Activated CD4-positive, CD25-positive, alpha-beta regulatory T cell (primary cell): ENCODE measurements around the gene ZNF135.

Source experiments
- DNase-seq, 4 experiments: peaks; one replicate each; lab custom pipeline; 2025; lab: John Stamatoyannopoulos, UW

The ZNF135 gene

DNA sequence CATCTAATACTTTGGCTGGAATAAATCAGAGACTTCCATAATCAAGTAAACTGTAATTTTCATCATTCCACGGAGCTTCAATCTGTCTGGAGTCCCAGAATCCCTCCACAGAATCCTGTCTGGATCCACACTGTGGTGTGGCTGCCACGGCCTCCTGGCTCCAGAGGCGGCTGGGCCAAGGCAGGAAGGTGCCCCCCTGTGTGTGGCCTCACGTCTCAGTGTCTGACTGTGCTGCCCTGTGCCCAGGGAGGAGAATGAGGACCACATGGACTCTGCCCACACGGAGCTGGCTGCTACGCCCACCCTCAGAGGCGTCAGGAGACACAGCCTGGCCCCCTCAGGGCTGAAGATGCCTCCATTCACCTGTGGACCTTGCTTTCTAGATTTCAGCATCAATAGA lies 12.2 kb upstream of the ZNF135 start:
- DNase-seq = no peak

DNA sequence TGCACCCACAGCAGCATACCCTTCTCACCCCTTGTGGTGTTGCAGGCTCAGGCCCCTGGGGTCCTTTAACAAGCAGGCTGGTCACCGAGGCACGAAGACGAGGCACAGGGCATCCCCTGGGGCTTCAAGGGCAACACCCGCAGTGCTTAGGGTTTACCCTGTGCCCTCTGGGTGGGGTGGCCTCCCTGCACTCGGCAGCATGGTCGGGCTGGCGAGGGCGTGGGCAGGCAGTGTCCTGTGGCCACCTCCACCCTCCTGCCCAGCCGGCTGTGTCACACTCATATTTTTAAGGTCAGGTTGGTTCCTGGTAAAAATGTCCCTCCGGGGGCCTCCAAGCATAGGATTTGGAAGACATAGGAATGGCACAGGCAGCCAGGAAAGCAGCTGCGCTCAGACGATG lies 11.4 kb upstream of the ZNF135 start:
- DNase-seq = no peak

DNA sequence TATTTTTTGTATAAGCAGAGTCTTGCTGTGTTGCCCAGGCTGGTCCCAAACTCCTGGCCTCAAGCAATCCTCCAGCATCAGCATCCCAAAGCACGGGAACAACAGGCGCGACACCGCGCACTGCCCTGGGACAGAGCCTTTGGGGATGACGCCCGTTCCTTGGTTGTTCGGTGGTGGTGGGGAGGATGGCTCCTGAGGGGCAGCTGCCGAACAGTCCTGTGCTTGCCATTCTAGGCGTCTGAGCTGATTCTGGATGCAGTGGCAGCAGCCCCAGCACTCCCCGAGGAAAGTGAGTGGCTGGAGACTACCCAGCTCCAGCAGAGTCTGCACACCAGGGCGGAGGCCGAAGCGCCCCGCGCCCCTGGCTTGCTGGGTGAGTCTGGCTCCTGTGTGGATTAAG lies 6.8 kb upstream of the ZNF135 start:
- DNase-seq = no peak

DNA sequence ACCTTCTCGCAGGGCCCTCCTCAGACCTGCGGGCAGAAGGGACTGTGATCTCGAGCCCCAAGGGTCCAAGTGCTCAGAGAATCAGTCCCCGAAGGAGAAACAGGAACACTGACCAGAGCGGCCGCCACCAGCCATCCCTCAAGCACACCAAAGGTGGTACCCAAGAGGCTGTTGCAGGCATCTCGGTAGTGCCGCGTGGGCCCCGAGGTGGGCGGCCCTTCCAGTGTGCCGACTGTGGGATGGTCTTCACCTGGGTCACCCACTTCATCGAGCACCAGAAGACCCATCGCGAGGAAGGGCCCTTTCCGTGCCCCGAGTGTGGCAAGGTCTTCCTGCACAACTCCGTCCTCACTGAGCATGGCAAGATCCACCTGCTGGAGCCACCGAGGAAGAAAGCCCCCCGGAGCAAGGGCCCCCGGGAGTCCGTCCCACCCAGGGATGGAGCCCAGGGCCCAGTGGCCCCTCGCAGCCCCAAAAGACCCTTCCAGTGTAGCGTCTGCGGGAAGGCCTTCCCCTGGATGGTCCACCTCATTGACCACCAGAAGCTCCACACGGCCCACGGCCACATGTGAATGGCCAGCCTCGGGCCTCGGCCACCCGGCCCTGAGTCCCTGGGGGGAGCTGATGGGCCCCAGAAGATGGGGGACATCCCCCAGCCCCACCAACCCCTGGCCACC lies 5.5 kb upstream of the ZNF135 start:
- no peak for DNase-seq

DNA sequence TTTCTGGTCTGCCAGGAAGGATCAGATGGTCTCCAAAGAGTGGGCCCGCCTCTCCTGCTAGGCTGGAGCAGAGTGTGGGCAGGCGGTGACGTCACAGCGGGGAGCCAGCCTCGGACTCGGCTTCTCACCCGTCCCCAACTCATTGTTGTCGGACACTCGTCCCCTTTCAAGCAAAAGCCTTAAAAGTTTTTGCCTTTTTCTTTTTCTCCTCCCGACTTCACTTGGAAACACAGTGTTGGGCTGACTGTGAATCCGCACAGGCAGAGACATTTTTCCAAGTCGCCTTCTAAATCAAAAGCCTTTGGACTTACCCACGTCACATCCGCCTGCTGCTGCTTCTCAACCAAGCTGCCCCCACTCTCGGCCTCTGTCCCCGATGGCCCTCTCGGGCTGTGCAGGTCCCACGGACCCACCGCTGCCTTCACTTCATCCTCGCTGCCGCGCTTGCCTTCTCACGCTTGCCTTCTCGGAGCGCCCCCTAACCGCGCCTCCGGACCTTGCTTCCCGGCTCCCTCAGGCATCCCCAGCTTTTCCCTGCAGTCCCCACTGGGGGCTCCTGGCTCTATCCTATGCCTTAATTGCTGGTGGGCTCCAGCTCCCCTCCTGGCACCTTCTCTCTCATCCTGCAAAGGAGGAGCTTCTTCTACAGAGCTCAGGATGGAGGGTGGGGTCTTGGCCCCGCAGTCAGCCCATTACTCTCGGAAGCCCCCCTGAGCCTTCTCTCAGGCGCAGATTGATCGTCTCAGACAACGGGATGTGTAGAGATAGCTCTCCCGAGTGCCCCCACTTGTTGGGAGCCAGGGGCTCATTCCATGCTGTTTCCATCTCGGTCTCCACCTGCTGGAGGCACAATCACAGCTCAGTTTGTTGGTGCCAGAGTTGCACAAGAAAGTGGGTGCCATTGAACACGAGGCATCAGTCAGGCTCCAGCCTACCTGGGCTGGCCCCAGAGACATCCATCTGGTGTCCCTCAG lies 3.9 kb upstream of the ZNF135 start:
- DNase-seq = no peak

DNA sequence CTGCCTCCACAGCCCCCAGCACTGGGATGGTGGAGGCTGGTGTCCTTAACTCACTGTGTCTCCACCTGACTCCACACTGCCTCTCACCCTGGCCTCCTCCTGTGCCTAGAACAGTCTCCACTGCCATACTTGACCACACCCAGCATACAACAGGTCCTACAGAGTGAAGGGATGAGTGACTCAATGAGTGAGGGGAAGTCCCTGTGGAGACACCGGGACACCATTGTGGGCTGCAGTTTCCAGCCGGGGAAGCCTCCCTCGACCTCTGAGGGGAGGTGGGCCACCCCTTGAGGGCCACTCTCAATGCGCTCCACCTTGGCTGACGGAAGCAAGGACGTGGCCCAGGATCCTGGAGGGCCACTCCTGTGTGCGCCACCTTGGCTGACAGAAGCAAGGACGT lies 2.8 kb upstream of the ZNF135 start:
- no peak for DNase-seq

DNA sequence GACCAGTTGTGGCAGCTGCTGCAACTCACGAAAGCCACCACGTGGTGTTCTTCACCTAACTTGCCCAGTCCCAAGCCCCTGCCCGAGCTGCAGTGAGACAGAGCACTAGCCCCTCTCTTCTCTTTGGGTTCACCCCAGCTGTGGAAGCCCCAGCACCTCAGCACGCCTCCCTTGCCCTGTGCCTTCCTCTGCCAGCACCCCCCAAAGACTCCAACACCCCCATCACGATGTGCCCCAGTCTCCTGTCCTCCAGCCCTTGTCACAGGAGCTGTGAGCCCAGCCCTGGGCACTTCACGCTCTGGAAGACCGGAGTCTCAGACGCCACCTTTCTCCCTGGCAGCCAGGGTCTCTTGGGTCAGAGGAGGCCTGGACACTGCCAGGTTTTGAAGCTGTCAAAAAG lies 2.2 kb upstream of the ZNF135 start:
- no peak for DNase-seq

DNA sequence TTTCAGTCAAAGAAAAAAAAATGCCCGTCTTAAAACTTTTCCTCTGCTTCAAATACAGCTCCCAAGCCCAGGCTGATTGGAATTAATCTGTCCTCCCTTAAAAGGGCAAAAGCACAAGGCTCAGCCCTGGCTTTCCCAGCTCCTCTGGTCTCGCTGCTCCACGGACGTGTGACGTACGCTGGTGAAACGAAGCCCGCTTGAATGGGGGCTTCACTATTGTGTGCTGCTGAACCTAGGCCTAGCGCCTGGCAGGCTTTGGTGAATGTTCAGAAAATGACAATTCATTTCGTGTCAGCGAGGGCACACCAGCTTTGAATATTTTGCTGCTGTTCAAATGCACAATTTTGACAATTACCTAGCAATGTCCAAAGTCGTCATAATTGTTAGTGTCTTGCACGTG lies 615 bp upstream of the ZNF135 start:
- DNase-seq = no peak

DNA sequence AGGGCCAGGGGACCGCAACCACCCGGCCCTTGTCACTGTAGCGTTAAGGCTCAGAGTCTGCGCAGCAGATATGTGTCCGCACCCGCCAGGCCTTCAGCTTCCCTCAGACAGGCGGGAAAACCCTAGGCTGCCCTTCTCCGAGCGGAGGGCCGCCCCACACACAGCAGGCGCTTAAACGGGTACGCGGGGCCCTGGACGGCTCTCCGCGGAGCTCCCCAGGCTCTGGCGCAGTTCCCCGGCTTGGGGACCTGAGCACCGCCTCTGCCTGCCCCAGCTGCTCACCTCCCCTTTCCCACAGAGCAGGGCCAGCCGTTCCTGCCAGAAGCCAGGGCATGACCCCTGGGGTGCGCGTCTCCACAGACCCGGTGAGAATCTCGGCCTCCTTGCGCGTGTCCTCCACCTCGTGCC lies 593 bp downstream of the ZNF135 start:
- no peak for DNase-seq

DNA sequence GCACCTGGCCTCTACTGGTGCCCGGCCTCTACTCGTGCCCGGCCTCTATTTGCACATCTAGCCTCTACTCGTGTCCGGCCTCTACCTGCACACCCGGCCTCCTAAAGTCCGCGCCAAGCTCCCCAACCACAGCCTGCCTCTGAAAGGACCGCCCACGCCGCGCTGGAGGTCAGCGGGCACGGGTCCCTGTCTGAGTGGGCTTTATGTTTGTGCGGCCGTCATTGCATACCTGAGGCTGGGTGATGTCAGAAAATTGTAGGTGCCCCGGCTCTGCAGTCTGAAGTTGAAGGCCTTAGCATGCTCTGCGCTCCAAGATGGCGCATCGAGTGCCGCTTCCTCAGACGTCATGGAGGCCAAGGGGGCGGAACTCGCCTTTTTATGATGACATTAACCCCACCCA lies 1.1 kb downstream of the ZNF135 start:
- DNase-seq = no peak

DNA sequence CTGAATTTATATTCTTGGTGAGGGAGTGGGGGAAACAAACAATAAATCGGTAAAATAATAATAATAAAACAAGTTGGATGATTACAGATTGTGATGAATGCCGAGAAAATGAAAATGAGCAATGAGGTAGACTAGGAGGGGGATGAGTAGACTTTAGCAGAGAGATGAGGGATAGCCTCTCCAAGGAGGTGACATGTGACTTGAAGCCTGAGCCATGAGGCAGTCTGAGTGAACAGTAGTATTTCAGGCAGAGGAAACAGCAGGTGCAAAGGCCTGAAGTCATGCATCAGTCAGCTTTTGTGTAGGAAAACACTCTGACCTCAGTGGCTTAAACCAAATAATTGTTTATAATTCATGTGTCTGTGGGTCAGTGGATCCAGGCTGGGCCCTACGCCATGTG lies 4.6 kb downstream of the ZNF135 start:
- DNase-seq = no peak

DNA sequence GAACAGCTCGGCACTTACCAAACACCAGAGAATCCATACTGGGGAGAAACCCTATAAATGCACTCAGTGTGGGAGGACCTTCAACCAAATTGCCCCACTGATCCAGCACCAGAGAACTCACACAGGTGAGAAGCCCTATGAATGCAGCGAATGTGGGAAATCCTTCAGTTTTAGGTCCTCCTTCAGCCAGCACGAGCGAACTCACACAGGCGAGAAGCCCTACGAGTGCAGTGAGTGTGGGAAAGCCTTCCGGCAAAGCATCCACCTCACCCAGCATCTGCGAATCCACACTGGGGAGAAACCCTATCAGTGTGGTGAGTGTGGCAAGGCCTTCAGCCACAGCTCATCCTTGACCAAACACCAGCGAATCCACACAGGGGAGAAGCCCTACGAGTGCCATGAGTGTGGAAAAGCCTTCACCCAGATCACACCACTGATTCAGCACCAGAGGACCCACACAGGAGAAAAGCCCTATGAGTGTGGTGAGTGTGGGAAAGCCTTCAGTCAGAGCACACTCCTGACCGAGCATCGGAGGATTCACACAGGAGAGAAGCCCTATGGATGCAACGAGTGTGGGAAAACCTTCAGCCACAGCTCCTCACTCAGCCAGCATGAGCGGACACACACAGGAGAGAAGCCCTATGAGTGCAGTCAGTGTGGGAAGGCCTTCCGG lies 8.3 kb downstream of the ZNF135 start:
- DNase-seq = no peak

DNA sequence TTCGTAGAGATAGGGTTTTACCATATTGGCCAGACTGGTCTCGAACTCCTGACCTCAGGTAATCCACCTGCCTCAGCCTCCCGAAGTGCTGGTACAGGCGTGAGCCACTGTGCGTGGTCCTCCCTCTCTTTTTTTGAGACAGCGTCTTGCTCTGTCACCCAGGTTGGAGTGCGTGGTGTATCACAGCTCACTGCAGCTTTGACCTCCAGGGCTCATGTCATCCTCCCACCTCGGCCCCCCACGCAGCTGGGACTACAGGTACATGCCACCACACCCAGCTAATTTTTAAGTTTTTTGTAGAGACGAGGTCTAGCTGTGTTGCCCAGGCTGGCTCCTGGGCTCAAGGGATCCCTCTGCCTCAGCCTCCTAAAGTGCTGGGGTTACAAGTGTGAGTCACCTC lies 20.7 kb downstream of the ZNF135 start:
- no peak for DNase-seq

DNA sequence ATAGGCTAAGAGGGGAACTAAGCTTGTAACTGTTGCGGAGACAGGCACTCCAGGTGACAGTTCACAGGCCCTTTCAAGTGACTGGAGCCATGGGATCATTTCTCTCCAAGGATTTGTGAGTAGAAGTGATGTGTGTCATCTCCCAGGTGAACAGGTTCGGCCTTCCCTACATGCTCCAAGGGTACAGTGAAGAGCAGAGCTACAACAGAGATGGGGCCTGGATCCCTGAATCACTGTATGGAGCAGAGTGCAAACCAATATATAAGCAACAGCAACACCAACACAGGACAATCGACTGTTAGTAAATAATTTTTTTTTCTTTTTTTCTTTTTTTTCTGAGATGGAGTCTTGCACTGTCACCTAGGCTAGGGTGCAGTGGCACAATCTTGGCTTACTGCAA lies 23.9 kb downstream of the ZNF135 start:
- no peak for DNase-seq

DNA sequence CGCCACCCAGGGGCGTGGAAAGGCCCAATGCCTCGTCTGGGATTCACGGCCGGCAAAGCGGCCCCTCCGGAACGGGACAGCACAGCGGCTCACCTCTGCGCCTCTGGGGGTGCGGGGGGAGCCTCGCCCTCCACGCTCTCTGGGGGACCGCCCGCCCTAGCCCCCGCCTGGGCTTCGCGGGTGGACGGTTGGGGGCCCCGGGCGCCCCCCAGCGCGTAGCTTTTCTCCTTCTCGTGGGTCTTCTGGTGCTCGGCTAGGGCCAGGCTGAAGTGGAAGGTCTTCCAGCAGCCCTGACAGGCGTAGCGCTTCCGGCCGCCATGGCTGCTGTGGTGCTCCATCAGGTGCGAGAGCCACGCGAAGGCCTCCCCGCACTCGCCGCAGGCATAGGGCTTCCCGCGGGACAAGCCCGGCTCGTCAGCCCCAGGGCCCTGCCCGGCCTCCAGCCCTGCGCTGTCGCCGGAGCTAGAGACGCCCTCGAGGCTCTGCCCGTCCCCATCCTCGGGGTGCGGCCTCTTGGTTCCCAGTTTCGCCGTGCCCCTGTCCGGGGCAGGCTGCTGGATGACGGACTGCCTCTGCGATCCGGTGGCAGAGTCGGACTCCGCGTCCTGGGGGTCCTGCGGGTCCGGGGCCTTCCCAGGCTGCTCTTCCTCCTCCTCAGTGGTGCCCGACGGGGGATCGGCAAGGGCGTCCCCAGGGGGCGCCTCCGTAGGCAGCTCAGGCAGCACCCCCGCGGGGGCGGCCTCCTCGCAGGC lies 25.7 kb downstream of the ZNF135 start:
- no peak for DNase-seq

DNA sequence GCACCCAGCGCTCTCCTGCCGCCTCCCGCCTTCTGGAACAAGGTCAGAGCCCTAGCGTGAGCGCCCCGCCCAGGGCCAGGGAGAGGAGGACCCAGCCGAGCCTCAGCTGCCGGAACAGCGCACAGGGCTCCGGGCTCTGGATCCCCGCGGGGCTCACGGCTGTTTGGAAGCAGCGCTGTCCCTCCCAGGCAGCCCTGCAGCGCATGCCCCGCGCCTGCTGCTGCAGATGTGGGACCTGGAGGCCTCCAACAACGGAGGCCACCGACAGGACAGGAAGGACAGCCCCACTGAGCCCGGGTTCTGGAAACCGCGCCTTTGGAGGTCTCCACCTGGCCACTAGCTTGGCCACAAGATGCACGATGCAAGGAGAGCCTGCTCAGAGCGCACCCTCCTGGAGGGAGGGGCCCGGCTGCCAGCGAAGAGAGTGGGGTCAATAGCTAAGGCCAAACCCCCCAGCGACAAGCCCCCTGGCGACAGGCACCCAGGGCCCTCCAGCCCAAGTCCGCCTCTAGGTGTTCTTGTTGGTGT lies 26.3 kb downstream of the ZNF135 start:
- DNase-seq = no peak

DNA sequence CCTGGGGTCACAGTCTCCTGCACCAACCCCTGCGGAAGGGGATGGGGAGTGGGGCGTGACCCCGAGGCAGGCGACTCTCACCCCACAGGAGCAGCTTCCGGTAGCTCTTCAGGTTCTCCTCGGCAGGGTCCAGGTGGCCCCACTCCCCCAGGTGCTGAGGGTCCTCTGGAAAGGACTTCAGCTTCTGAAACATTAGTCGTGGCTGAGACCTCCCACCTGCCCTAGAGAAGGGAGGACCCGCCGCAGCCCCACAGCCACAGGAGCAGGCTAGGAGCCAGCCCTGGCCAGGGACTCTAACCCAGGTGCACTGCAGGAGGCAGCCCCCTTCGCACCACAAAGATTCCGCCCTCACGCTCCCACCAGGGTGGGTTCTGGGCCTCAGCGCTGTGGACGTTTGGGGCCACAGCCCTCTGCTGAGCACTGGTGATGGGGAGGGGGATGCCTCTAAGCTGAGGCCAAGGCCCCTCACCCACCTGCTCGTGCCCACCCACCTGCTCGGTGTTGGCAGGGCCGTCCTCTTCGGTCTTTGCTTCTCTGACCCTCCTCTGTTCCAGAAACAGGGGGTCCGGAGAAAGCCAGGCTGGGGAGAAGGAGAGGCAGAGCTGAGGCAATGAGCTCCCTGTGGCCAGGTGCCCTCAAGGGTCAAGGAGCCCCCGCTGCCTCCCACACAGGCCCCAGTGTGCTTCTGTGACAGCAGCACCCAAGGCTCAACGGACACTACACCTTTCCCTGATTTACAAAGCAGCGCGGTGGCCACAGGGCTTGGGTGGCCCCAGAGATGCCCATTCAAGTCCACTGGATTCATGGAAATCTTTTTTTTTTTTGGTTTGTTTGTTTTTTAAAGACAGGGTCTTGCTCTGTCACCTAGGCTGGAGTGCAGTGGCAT lies 28.0 kb downstream of the ZNF135 start:
- DNase-seq = no peak

DNA sequence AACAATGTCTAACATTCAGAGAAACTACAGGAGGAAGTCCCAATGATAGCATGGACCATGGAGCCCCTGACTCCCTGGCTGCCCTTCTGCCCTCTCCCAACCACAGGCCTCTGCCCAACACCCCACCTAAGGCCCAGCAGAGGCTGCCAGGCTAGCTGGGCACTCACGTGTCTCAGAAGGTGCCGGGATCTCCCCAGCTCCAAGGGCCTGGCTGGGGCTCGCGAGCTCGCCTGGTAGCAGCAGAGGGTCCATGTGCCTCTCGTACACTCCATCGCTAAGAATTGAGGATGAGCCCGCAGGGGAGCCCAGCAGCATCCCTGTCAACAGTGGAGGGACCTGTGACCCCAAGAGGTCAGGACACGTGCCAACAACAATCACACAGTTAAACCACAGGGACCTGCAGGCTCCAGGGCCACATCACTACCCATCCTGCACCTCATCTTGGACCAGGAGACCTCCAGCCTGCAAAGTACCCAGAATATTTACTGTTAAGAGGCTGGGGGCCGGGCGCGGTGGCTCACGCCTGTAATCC lies 29.5 kb downstream of the ZNF135 start:
- DNase-seq = no peak

DNA sequence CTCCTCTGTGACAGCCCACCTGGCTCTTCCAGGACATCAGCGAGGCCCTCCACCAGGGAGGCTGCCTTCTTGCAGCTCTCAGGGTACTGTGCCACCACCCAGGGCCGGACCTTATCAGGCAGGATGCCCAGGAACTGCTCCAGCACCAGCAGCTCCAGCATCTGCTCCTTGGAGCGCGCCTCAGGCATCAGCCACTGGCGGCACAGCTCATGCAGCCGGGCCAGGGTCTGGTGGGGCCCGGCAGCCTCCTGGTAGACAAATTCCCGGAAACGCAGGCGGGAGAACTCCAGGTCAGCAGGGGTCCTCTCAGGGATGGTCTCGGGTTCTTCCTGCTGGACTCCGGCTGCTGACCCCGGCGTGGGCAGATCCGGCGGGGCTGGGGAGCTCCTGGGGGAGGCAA lies 30.8 kb downstream of the ZNF135 start:
- DNase-seq = no peak

DNA sequence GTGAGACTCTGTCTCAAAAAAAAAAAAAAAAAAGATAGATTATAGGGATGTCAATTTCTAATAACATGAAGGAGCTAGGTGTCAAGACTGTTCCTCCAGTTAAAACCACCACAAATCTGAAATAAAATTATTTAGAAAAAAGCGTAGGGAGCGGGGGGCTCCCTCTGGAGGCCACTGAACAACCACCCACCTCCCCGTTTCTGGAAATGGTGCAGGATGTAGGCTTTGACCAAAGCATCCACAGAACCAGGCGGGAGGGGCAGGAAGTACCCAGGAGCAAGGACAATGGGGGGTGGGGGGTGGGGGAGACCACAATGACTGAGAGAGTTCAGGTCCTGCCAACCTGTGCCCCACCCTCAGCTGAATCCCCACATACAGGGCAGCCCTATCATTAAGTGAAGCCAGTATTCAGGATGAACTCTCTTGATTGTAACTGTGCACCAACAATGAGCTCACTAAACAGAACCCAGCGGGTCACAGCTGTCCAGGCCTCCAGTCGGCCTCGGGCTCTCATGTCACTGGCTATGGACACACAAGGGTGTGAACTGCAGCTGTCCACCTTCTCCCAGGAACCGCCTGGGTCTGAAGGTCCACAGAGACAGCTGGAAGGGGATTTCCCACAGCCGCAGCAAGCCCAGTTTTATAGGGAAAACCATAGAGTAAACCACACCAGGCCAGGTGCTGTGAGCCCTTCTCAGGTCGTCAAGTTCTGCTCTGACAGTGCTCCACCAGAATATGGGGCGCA lies 32.3 kb downstream of the ZNF135 start:
- DNase-seq = no peak
